Measurements from ENCODE around the gene FGFRL1.

Gene FGFRL1

DNA sequence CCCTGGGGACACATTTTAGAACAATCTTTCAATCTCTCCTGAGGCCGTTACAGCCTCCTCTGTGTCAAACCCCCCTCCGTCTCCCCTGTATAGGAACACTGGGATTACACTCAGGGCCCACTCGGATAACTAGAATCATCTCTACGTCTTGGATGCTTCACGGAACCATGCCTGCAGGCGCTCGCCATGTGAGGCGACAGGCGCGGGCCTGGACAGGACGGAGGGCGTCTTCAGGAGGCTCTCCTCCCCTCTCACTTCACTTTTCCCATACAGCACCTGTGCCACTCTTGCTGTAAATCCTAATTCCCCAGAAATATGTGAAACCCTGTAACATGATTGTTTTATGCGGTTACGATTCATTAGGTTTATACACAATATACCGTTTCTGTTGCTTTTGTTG, 28.6 kb upstream of the FGFRL1 start:
- no peaks in the 10 kb centered on the region for H3K27me3 ChIP-seq (ENCODE audit: insufficient read depth, poor library complexity, severe bottlenecking)
- no peak overlapping the region for H3K27ac ChIP-seq (replicated peaks)
- H3K4me3 ChIP-seq (replicated peaks; ENCODE audit: insufficient read depth, low read length), result no peak overlapping the region
- DNase-seq (ENCODE audit: low read depth in 1 of 2, low spot score in 1 of 2), result no peak
- TF ChIP-seq REST (IDR thresholded peaks at IDR 0.05; ENCODE audit: insufficient replicate concordance, low read depth), result no peak
- no peak for TF ChIP-seq GABPA (IDR thresholded peaks at IDR 0.05; ENCODE audit: low read depth)
- TF ChIP-seq POLR2AphosphoS5 (IDR thresholded peaks at IDR 0.05; ENCODE audit: low read depth), result no peak
- no peak for TF ChIP-seq SPI1 (IDR thresholded peaks at IDR 0.05; ENCODE audit: borderline replicate concordance, low read depth)
- TF ChIP-seq CTCF (IDR thresholded peaks at IDR 0.05; ENCODE audit: insufficient read depth, low read length), result no peak

GRCh38 chr4:984336-985054, 26.9 kb upstream of the FGFRL1 start:
- H3K27ac ChIP-seq (replicated peaks), result no peak overlapping the region
- TF ChIP-seq SPI1 (IDR thresholded peaks at IDR 0.05; ENCODE audit: borderline replicate concordance, low read depth), result no peak
- no peak for TF ChIP-seq POLR2AphosphoS5 (IDR thresholded peaks at IDR 0.05; ENCODE audit: low read depth)
- TF ChIP-seq GABPA (IDR thresholded peaks at IDR 0.05; ENCODE audit: low read depth), result no peak
- no peak for TF ChIP-seq REST (IDR thresholded peaks at IDR 0.05; ENCODE audit: insufficient replicate concordance, low read depth)
- no peak for TF ChIP-seq CTCF (IDR thresholded peaks at IDR 0.05; ENCODE audit: insufficient read depth, low read length)
- no peak for DNase-seq (ENCODE audit: low read depth in 1 of 2, low spot score in 1 of 2)
- H3K27me3 ChIP-seq (ENCODE audit: insufficient read depth, poor library complexity, severe bottlenecking), result no peaks in the 10 kb centered on the region
- no peak overlapping the region for H3K4me3 ChIP-seq (replicated peaks; ENCODE audit: insufficient read depth, low read length)

DNA sequence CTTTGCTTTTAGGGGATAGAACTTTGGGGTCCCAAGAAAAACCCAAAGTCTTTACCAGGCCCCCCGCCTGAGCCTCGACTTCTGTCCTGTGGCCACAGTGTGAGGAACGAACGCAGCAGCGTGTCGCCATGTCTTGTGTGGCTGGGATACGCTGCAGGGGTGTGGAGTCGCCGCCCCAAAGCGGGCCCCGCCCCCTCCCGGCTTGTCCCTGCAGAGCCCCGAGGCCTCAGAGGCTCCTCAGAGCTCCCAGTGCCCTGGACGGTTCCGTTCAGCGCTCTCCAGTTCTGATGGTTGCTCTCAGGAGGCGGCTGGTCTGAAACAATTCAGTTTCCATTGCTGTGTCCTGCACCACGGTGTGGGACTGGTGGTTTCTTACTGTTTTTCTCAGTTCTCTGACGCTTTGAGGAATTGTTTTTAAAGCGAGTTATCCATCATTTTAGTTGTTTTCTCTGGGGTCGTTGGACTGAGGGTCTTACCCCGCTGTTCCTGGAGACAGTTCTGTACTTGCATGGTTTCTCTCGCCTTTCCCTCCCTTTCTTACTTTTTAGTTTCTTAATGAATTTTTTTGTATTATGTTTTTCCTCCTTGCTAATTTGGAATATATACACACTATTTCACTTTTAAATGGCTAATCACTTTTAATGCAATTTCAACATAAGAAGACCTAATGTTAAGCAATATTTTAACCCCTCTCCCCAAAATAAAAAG, 26.1 kb upstream of the FGFRL1 start:
- no peak for DNase-seq (ENCODE audit: low read depth in 1 of 2, low spot score in 1 of 2)
- H3K4me3 ChIP-seq (replicated peaks; ENCODE audit: insufficient read depth, low read length), result no peak overlapping the region

More for the DNA sequence above, 26.1 kb upstream of the FGFRL1 start:
- H3K27me3 ChIP-seq (ENCODE audit: insufficient read depth, poor library complexity, severe bottlenecking), result no peaks in the 10 kb centered on the region
- TF ChIP-seq SPI1 (IDR thresholded peaks at IDR 0.05; ENCODE audit: borderline replicate concordance, low read depth) (no peak), GABPA (IDR thresholded peaks at IDR 0.05; ENCODE audit: low read depth) (no peak), CTCF (IDR thresholded peaks at IDR 0.05; ENCODE audit: insufficient read depth, low read length) (no peak), REST (IDR thresholded peaks at IDR 0.05; ENCODE audit: insufficient replicate concordance, low read depth) (no peak), POLR2AphosphoS5 (IDR thresholded peaks at IDR 0.05; ENCODE audit: low read depth) (no peak)
- no peak overlapping the region for H3K27ac ChIP-seq (replicated peaks)
